Body of pancreas (tissue), 4 donors: ENCODE results near the gene C4orf36.

Experiments used
- CTCF ChIP-seq, 7 experiments: fragments of 450-650 bp in 4 of 7; fragments of 200-600 bp in 3 of 7; sonication (generic) in 3 of 7; IDR thresholded peaks; one replicate each; pipeline ENCODE4 v1.5.1; 2016 to 2019; ENCODE audit warnings: antibody characterized with exemption in 7 of 7
- POLR2A ChIP-seq, 3 donors: fragments of 450-650 bp; IDR thresholded peaks; one replicate each; pipeline ENCODE4 v1.6.1; 2016; ENCODE audit warnings: antibody characterized with exemption in 3 of 3, mild to moderate bottlenecking in 2 of 3

GRCh38 chr4:86831262-86832130 lies 60.7 kb downstream of the C4orf36 start:
- TF ChIP-seq CTCF (IDR thresholded peaks at IDR 0.05) (no peak), POLR2A (IDR thresholded peaks at IDR 0.05) (no peak)
